ENCODE measurements around the gene MTNR1B. TPM values are rescaled to one million over a fixed set of nuclear protein-coding genes. Genes with fewer than 3 reads are reported as not detected.

The MTNR1B gene
- total RNA-seq, 2 experiments from 2014 or later = not detected

GRCh38 chr11:93013646-93014045 is 44.2 kb downstream of the MTNR1B start:
- Mint-ChIP-seq H3K27ac (no peak overlapping the region), H3K27me3 (peaks cover 7% of the 10 kb centered on the region)
- POLR2A ChIA-PET = no interaction called here

GRCh38 chr11:93016595-93016994 is 47.1 kb downstream of the MTNR1B start:
- no peaks in the 10 kb centered on the region for H3K4me1 ChIP-seq (ENCODE audit: insufficient read depth, low read length)
- no peaks in the 10 kb centered on the region for H3K27me3 ChIP-seq (ENCODE audit: control insufficient read depth in 1 of 2, insufficient read depth in 2 of 2, low read length in 2 of 2)
- no peak overlapping the region for H3K27ac Mint-ChIP-seq
- no peaks in the 10 kb centered on the region for H3K9me3 Mint-ChIP-seq
- ChIA-PET CTCF (no interaction called here), POLR2A (no interaction called here)
- H3K27me3 Mint-ChIP-seq = peaks cover 14% of the 10 kb centered on the region
- no peaks in the 10 kb centered on the region for H3K36me3 ChIP-seq (ENCODE audit: insufficient read depth, low read length)
- no peaks in the 10 kb centered on the region for H3K4me1 Mint-ChIP-seq (ENCODE audit: low read depth)
- DNase-seq = no peak
- H3K4me3 ChIP-seq (ENCODE audit: low read length) = no peak overlapping the region
- intact Hi-C loops (cut with DNase I, micrococcal nuclease) = no loop called here
- H3K36me3 Mint-ChIP-seq (ENCODE audit: low read depth) = no peaks in the 10 kb centered on the region
- H3K9me3 ChIP-seq (ENCODE audit: control insufficient read depth in 1 of 2, insufficient read depth in 1 of 2, low read length in 2 of 2) = peaks cover 0 to 3% of the 10 kb centered on the region in 2 experiments
- no peak overlapping the region for H3K27ac ChIP-seq (ENCODE audit: low read depth in 1 of 2, low read length in 2 of 2)
- no peak for ATAC-seq (ENCODE audit: poor library complexity)
- no peak overlapping the region for H3K4me3 Mint-ChIP-seq
- TF ChIP-seq CTCF (IDR thresholded peaks at IDR 0.05) = no peak

More at GRCh38 chr11:93013646-93014045, 44.2 kb downstream of the MTNR1B start:
- Mint-ChIP-seq H3K4me3 (no peak overlapping the region), H3K4me1 (ENCODE audit: low read depth) (no peaks in the 10 kb centered on the region), H3K9me3 (no peaks in the 10 kb centered on the region), H3K36me3 (ENCODE audit: low read depth) (no peaks in the 10 kb centered on the region)
- Histone ChIP-seq H3K36me3 (ENCODE audit: insufficient read depth, low read length) (no peaks in the 10 kb centered on the region), H3K4me1 (ENCODE audit: insufficient read depth, low read length) (no peaks in the 10 kb centered on the region), H3K9me3 (ENCODE audit: control insufficient read depth in 1 of 2, insufficient read depth in 1 of 2, low read length in 2 of 2) (no peaks in the 10 kb centered on the region), H3K27me3 (ENCODE audit: control insufficient read depth in 1 of 2, insufficient read depth in 2 of 2, low read length in 2 of 2) (no peaks in the 10 kb centered on the region), H3K4me3 (ENCODE audit: low read length) (no peak overlapping the region), H3K27ac (ENCODE audit: low read depth in 1 of 2, low read length in 2 of 2) (no peak overlapping the region)
- DNase-seq (no peak), ATAC-seq (ENCODE audit: poor library complexity) (no peak)
- TF ChIP-seq CTCF (IDR thresholded peaks at IDR 0.05) = no peak
- CTCF ChIA-PET = no interaction called here
- intact Hi-C loops (cut with DNase I, micrococcal nuclease) = no loop called here

GRCh38 chr11:93017821-93018690 is 48.6 kb downstream of the MTNR1B start:
- Mint-ChIP-seq H3K9me3 (no peaks in the 10 kb centered on the region), H3K27ac (no peak overlapping the region), H3K4me3 (no peak overlapping the region), H3K36me3 (ENCODE audit: low read depth) (no peaks in the 10 kb centered on the region), H3K4me1 (ENCODE audit: low read depth) (no peaks in the 10 kb centered on the region), H3K27me3 (peaks cover 15% of the 10 kb centered on the region)
- Histone ChIP-seq H3K27me3 (ENCODE audit: control insufficient read depth in 1 of 2, insufficient read depth in 2 of 2, low read length in 2 of 2) (no peaks in the 10 kb centered on the region), H3K36me3 (ENCODE audit: insufficient read depth, low read length) (no peaks in the 10 kb centered on the region), H3K9me3 (ENCODE audit: control insufficient read depth in 1 of 2, insufficient read depth in 1 of 2, low read length in 2 of 2) (peaks cover 0 to 3% of the 10 kb centered on the region in 2 experiments), H3K4me3 (ENCODE audit: low read length) (no peak overlapping the region), H3K4me1 (ENCODE audit: insufficient read depth, low read length) (no peaks in the 10 kb centered on the region), H3K27ac (ENCODE audit: low read depth in 1 of 2, low read length in 2 of 2) (no peak overlapping the region)
- TF ChIP-seq CTCF (IDR thresholded peaks at IDR 0.05) = no peak
- ATAC-seq (ENCODE audit: poor library complexity) (no peak), DNase-seq (no peak)
- CTCF ChIA-PET = no interaction called here
- POLR2A ChIA-PET = no interaction called here
- intact Hi-C loops (cut with DNase I, micrococcal nuclease) = no loop called here

All from CD4-positive, alpha-beta T cell (primary cell).